ENCODE results near the gene POU2F2. TPM values are rescaled to one million over a fixed set of nuclear protein-coding genes. Genes with fewer than 3 reads are reported as not detected.

The POU2F2 gene
- total and polyA plus RNA-seq, 2 experiments from 2014 or later: 2.3 to 4.6 TPM

- peak; percentile 100 for DNase-seq (ENCODE audit: low spot score)
- peak; percentile 95 for ATAC-seq
- H3K4me1 Mint-ChIP-seq: peaks cover 37% of the 10 kb centered on the region
- H3K4me1 ChIP-seq (ENCODE audit: insufficient read depth): peaks cover 15% of the 10 kb centered on the region
- H3F3A ChIP-seq (replicated peaks; ENCODE audit: low read depth): 0 out of 2 replicates have a peak, but pooled peaks cover 4% of the 10 kb centered on the region
- H3K9me2 ChIP-seq (ENCODE audit: insufficient read depth): no peaks in the 10 kb centered on the region
- peak within 1 kb of the TSS; percentile 98 for H3K4me3 ChIP-seq
- H4K20me1 ChIP-seq (replicated peaks; ENCODE audit: insufficient read depth): peaks cover 17% of the 10 kb centered on the region
- H3K4me3 Mint-ChIP-seq: peak within 1 kb of the TSS; percentile 98
- peak within 1 kb of the TSS; percentile 60 for H2AFZ ChIP-seq
- peaks cover 14% of the 10 kb centered on the region; the same call in 1 of the 2 replicates for H3K36me3 ChIP-seq (ENCODE audit: insufficient read depth)
- peak within 1 kb of the TSS; percentile 98 for H3K27ac ChIP-seq (ENCODE audit: low read depth)
- peak within 1 kb of the TSS; percentile 100 for H3K27ac Mint-ChIP-seq
- H3K79me2 ChIP-seq (replicated peaks; ENCODE audit: insufficient read depth): peaks cover 36% of the 10 kb centered on the region
- H3K4me2 ChIP-seq: peak within 1 kb of the TSS; percentile 99
- no peaks in the 10 kb centered on the region for H3K27me3 ChIP-seq (ENCODE audit: insufficient read depth)
- H3K36me3 Mint-ChIP-seq (ENCODE audit: low read depth): peaks cover 33% of the 10 kb centered on the region
- peaks cover 4% of the 10 kb centered on the region; the same call in 2 of the 3 replicates for H3K9me3 Mint-ChIP-seq
- peaks cover 19% of the 10 kb centered on the region for H3K27me3 Mint-ChIP-seq (ENCODE audit: insufficient read depth, low read depth, poor library complexity)
- TF ChIP-seq NANOG (IDR thresholded peaks at IDR 0.05; ENCODE audit: borderline replicate concordance) (no peak), POLR2AphosphoS5 (IDR thresholded peaks at IDR 0.05; ENCODE audit: low read depth) (peak; percentile 95), EZH2phosphoT487 (IDR thresholded peaks at IDR 0.05; ENCODE audit: unreplicated experiment) (no peak), CREB1 (CRISPR knock-in tag; IDR thresholded peaks at IDR 0.05; ENCODE audit: low read depth) (peak; percentile 85), ZNF331 (CRISPR knock-in tag; IDR thresholded peaks at IDR 0.05; ENCODE audit: low read depth) (no peak), ETS1 (IDR thresholded peaks at IDR 0.05) (0 out of 2 replicates have a peak, but pooled peaks have one; percentile 18)
Measured at GRCh38 chr19:42075616-42076379, 56.4 kb downstream of the POU2F2 start, which contains the start of gene ZNF574. Gene ZNF574, plus strand, starts transcription at chr19:42076166. Its CDS starts 2,441 bp downstream, at chr19:42078607.

GRCh38 chr19:42075364-42075615 lies 57.0 kb downstream of the POU2F2 start:
- no peaks in the 10 kb centered on the region for H3K9me2 ChIP-seq (ENCODE audit: insufficient read depth)
- peaks cover 7% of the 10 kb centered on the region; the same call in 2 of the 3 replicates for H3K9me3 Mint-ChIP-seq
- peaks cover 9% of the 10 kb centered on the region; the same call in 1 of the 2 replicates for H3K36me3 ChIP-seq (ENCODE audit: insufficient read depth)
- H3K4me3 ChIP-seq: peak overlapping the region; percentile 70
- H3K4me3 Mint-ChIP-seq: peak overlapping the region; percentile 98
- H3K4me1 Mint-ChIP-seq: peaks cover 42% of the 10 kb centered on the region
- H3K27ac ChIP-seq (ENCODE audit: low read depth): peak overlapping the region; percentile 98
- peaks cover 36% of the 10 kb centered on the region for H3K79me2 ChIP-seq (replicated peaks; ENCODE audit: insufficient read depth)
- 0 out of 2 replicates have a peak, but pooled peaks cover 4% of the 10 kb centered on the region for H3F3A ChIP-seq (replicated peaks; ENCODE audit: low read depth)
- peak overlapping the region; percentile 100 for H3K27ac Mint-ChIP-seq
- H3K36me3 Mint-ChIP-seq (ENCODE audit: low read depth): peaks cover 36% of the 10 kb centered on the region
- H3K27me3 ChIP-seq (ENCODE audit: insufficient read depth): no peaks in the 10 kb centered on the region
- H2AFZ ChIP-seq: peak overlapping the region; percentile 60
- DNase-seq (ENCODE audit: low spot score) (no peak), ATAC-seq (no peak)
- H3K27me3 Mint-ChIP-seq (ENCODE audit: insufficient read depth, low read depth, poor library complexity): peaks cover 16% of the 10 kb centered on the region
- H4K20me1 ChIP-seq (replicated peaks; ENCODE audit: insufficient read depth): peaks cover 17% of the 10 kb centered on the region
- H3K4me1 ChIP-seq (ENCODE audit: insufficient read depth): peaks cover 20% of the 10 kb centered on the region
- peak overlapping the region; percentile 83 for H3K4me2 ChIP-seq
- no peak for TF ChIP-seq ZNF462 (CRISPR knock-in tag; IDR thresholded peaks at IDR 0.05)
- no peak for TF ChIP-seq JUNB (IDR thresholded peaks at IDR 0.05; ENCODE audit: unreplicated experiment)
- no peak for TF ChIP-seq ZNF331 (CRISPR knock-in tag; IDR thresholded peaks at IDR 0.05; ENCODE audit: low read depth)
- TF ChIP-seq, protein P1, sequence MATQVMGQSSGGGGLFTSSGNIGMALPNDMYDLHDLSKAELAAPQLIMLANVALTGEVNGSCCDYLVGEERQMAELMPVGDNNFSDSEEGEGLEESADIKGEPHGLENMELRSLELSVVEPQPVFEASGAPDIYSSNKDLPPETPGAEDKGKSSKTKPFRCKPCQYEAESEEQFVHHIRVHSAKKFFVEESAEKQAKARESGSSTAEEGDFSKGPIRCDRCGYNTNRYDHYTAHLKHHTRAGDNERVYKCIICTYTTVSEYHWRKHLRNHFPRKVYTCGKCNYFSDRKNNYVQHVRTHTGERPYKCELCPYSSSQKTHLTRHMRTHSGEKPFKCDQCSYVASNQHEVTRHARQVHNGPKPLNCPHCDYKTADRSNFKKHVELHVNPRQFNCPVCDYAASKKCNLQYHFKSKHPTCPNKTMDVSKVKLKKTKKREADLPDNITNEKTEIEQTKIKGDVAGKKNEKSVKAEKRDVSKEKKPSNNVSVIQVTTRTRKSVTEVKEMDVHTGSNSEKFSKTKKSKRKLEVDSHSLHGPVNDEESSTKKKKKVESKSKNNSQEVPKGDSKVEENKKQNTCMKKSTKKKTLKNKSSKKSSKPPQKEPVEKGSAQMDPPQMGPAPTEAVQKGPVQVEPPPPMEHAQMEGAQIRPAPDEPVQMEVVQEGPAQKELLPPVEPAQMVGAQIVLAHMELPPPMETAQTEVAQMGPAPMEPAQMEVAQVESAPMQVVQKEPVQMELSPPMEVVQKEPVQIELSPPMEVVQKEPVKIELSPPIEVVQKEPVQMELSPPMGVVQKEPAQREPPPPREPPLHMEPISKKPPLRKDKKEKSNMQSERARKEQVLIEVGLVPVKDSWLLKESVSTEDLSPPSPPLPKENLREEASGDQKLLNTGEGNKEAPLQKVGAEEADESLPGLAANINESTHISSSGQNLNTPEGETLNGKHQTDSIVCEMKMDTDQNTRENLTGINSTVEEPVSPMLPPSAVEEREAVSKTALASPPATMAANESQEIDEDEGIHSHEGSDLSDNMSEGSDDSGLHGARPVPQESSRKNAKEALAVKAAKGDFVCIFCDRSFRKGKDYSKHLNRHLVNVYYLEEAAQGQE (IDR thresholded peaks at IDR 0.05; ENCODE audit: unreplicated experiment): no peak
- no peak for TF ChIP-seq EZH2phosphoT487 (IDR thresholded peaks at IDR 0.05; ENCODE audit: unreplicated experiment)
- TF ChIP-seq STAT1 (IDR thresholded peaks at IDR 0.05; ENCODE audit: unreplicated experiment): no peak
- TF ChIP-seq NANOG (IDR thresholded peaks at IDR 0.05; ENCODE audit: borderline replicate concordance): no peak

Data from GM23338 (cell line).